ENCODE data around the gene MOB3B. TPM values are rescaled to one million over a fixed set of nuclear protein-coding genes. Genes with fewer than 3 reads are reported as not detected.
"Not testable (repeated sequence)": the region's sequence is repeated elsewhere in the genome, so short reads cannot be mapped to it uniquely, and the experiment has no call there.

MOB3B gene
- total and polyA plus RNA-seq, 7 experiments from 2014 or later: 0.07 to 1.8 (median 0.72) TPM; not detected in 1

- Mint-ChIP-seq H3K9me3 (peaks cover 0 to 9% (median 1%) of the 10 kb centered on the region in 11 donors), H3K27ac (no peak overlapping the region), H3K27me3 (no peaks in the 10 kb centered on the region), H3K4me1 (peaks cover 0 to 11% (median 0%) of the 10 kb centered on the region in 7 donors), H3K4me3 (no peak overlapping the region), H3K36me3 (peaks cover 0 to 14% (median 0%) of the 10 kb centered on the region in 5 donors)
- intact Hi-C loops (cut with micrococcal nuclease): no loop called here
- ChIA-PET CTCF (no interaction called here), POLR2A (no interaction called here)
- Histone ChIP-seq H3K36me3 (ENCODE audit: control insufficient read depth in 2 of 3, insufficient read depth in 3 of 3, low read length in 3 of 3) (no peaks in the 10 kb centered on the region), H3K4me1 (ENCODE audit: control insufficient read depth in 2 of 2, insufficient read depth in 2 of 2, low read length in 2 of 2) (no peaks in the 10 kb centered on the region), H3K27ac (ENCODE audit: low read depth, low read length) (no peak overlapping the region), H3K9me3 (ENCODE audit: control insufficient read depth in 2 of 3, low read length in 3 of 3) (no peaks in the 10 kb centered on the region), H3K4me3 (ENCODE audit: low read length) (no peak overlapping the region), H3K27me3 (ENCODE audit: control insufficient read depth in 2 of 2, insufficient read depth in 2 of 2, low read length in 2 of 2) (no peaks in the 10 kb centered on the region)
- ATAC-seq: no peak
- DNase-seq: no peak
Measured at GRCh38 chr9:27422279-27422834, 107.3 kb downstream of the MOB3B start.

GRCh38 chr9:27421577-27421976 lies 108.0 kb downstream of the MOB3B start:
- no peak for DNase-seq
- H3K4me3 Mint-ChIP-seq: no peak overlapping the region
- no peak for ATAC-seq
- no peak overlapping the region for H3K27ac ChIP-seq (ENCODE audit: low read depth, low read length)
- H3K27me3 Mint-ChIP-seq: no peaks in the 10 kb centered on the region
- H3K27me3 ChIP-seq (ENCODE audit: control insufficient read depth in 2 of 2, insufficient read depth in 2 of 2, low read length in 2 of 2): no peaks in the 10 kb centered on the region
- no peak overlapping the region for H3K4me3 ChIP-seq (ENCODE audit: low read length)
- peaks cover 0 to 11% (median 0%) of the 10 kb centered on the region in 7 donors for H3K4me1 Mint-ChIP-seq
- peaks cover 0 to 14% (median 0%) of the 10 kb centered on the region in 5 donors for H3K36me3 Mint-ChIP-seq
- H3K36me3 ChIP-seq (ENCODE audit: control insufficient read depth in 2 of 3, insufficient read depth in 3 of 3, low read length in 3 of 3): no peaks in the 10 kb centered on the region
- ChIA-PET POLR2A (no interaction called here), CTCF (no interaction called here)
- no peak overlapping the region for H3K27ac Mint-ChIP-seq
- H3K9me3 ChIP-seq (ENCODE audit: control insufficient read depth in 2 of 3, low read length in 3 of 3): no peaks in the 10 kb centered on the region
- intact Hi-C loops (cut with micrococcal nuclease): no loop called here
- peaks cover 0 to 9% (median 1%) of the 10 kb centered on the region in 11 donors for H3K9me3 Mint-ChIP-seq
- no peaks in the 10 kb centered on the region for H3K4me1 ChIP-seq (ENCODE audit: control insufficient read depth in 2 of 2, insufficient read depth in 2 of 2, low read length in 2 of 2)

GRCh38 chr9:27419558-27419957 lies 110.1 kb downstream of the MOB3B start:
- DNase-seq; POLR2A ChIA-PET; H3K4me1 ChIP-seq (ENCODE audit: control insufficient read depth in 2 of 2, insufficient read depth in 2 of 2, low read length in 2 of 2); H3K27ac Mint-ChIP-seq; H3K4me3 Mint-ChIP-seq; H3K4me3 ChIP-seq (ENCODE audit: low read length); H3K4me1 Mint-ChIP-seq; CTCF ChIA-PET; H3K9me3 Mint-ChIP-seq; H3K27me3 ChIP-seq (ENCODE audit: control insufficient read depth in 2 of 2, insufficient read depth in 2 of 2, low read length in 2 of 2); H3K27me3 Mint-ChIP-seq; intact Hi-C loops (cut with micrococcal nuclease); H3K36me3 ChIP-seq (ENCODE audit: control insufficient read depth in 2 of 3, insufficient read depth in 3 of 3, low read length in 3 of 3); ATAC-seq; H3K27ac ChIP-seq (ENCODE audit: low read depth, low read length); H3K9me3 ChIP-seq (ENCODE audit: control insufficient read depth in 2 of 3, low read length in 3 of 3): not testable (repeated sequence)
- H3K36me3 Mint-ChIP-seq: peaks cover 0 to 14% (median 0%) of the 10 kb centered on the region in 5 donors

GRCh38 chr9:27414220-27414761 lies 115.3 kb downstream of the MOB3B start:
- Histone ChIP-seq H3K4me1 (ENCODE audit: control insufficient read depth in 2 of 2, insufficient read depth in 2 of 2, low read length in 2 of 2) (no peaks in the 10 kb centered on the region), H3K27ac (ENCODE audit: low read depth, low read length) (no peak overlapping the region), H3K36me3 (ENCODE audit: control insufficient read depth in 2 of 3, insufficient read depth in 3 of 3, low read length in 3 of 3) (no peaks in the 10 kb centered on the region), H3K27me3 (ENCODE audit: control insufficient read depth in 2 of 2, insufficient read depth in 2 of 2, low read length in 2 of 2) (no peaks in the 10 kb centered on the region), H3K9me3 (ENCODE audit: control insufficient read depth in 2 of 3, low read length in 3 of 3) (no peaks in the 10 kb centered on the region), H3K4me3 (ENCODE audit: low read length) (no peak overlapping the region)
- CTCF ChIA-PET: no interaction called here
- intact Hi-C loops (cut with micrococcal nuclease): no loop called here
- Mint-ChIP-seq H3K9me3 (peaks cover 0 to 1% (median 0%) of the 10 kb centered on the region in 11 donors), H3K36me3 (peaks cover 0 to 11% (median 0%) of the 10 kb centered on the region in 5 donors), H3K27ac (no peak overlapping the region), H3K27me3 (peaks cover 0 to 3% (median 0%) of the 10 kb centered on the region in 5 donors), H3K4me3 (no peak overlapping the region), H3K4me1 (peaks cover 0 to 7% (median 0%) of the 10 kb centered on the region in 7 donors)
- POLR2A ChIA-PET: no interaction called here
- DNase-seq (no peak), ATAC-seq (no peak)

GRCh38 chr9:27413511-27414219 lies 115.9 kb downstream of the MOB3B start:
- no peaks in the 10 kb centered on the region for H3K36me3 ChIP-seq (ENCODE audit: control insufficient read depth in 2 of 3, insufficient read depth in 3 of 3, low read length in 3 of 3)
- peaks cover 0 to 7% (median 0%) of the 10 kb centered on the region in 7 donors for H3K4me1 Mint-ChIP-seq
- no peak overlapping the region for H3K4me3 Mint-ChIP-seq
- no peak overlapping the region for H3K27ac ChIP-seq (ENCODE audit: low read depth, low read length)
- H3K9me3 ChIP-seq (ENCODE audit: control insufficient read depth in 2 of 3, low read length in 3 of 3): no peaks in the 10 kb centered on the region
- H3K4me1 ChIP-seq (ENCODE audit: control insufficient read depth in 2 of 2, insufficient read depth in 2 of 2, low read length in 2 of 2): no peaks in the 10 kb centered on the region
- CTCF ChIA-PET: no interaction called here
- intact Hi-C loops (cut with micrococcal nuclease): no loop called here
- no peaks in the 10 kb centered on the region for H3K9me3 Mint-ChIP-seq
- H3K36me3 Mint-ChIP-seq: peaks cover 0 to 6% (median 0%) of the 10 kb centered on the region in 5 donors
- no peak overlapping the region for H3K4me3 ChIP-seq (ENCODE audit: low read length)
- POLR2A ChIA-PET: no interaction called here
- DNase-seq (no peak), ATAC-seq (no peak)
- no peak overlapping the region for H3K27ac Mint-ChIP-seq
- H3K27me3 Mint-ChIP-seq: peaks cover 0 to 3% (median 0%) of the 10 kb centered on the region in 5 donors
- H3K27me3 ChIP-seq (ENCODE audit: control insufficient read depth in 2 of 2, insufficient read depth in 2 of 2, low read length in 2 of 2): no peaks in the 10 kb centered on the region

- H3K4me3 Mint-ChIP-seq: no peak overlapping the region
- ATAC-seq (no peak), DNase-seq (no peak)
- H3K36me3 Mint-ChIP-seq: peaks cover 0 to 4% (median 0%) of the 10 kb centered on the region in 5 donors
- Histone ChIP-seq H3K9me3 (ENCODE audit: control insufficient read depth in 2 of 3, low read length in 3 of 3) (no peaks in the 10 kb centered on the region), H3K27ac (ENCODE audit: low read depth, low read length) (no peak overlapping the region), H3K27me3 (ENCODE audit: control insufficient read depth in 2 of 2, insufficient read depth in 2 of 2, low read length in 2 of 2) (no peaks in the 10 kb centered on the region), H3K36me3 (ENCODE audit: control insufficient read depth in 2 of 3, insufficient read depth in 3 of 3, low read length in 3 of 3) (no peaks in the 10 kb centered on the region), H3K4me3 (ENCODE audit: low read length) (no peak overlapping the region), H3K4me1 (ENCODE audit: control insufficient read depth in 2 of 2, insufficient read depth in 2 of 2, low read length in 2 of 2) (no peaks in the 10 kb centered on the region)
- peaks cover 0 to 3% (median 0%) of the 10 kb centered on the region in 5 donors for H3K27me3 Mint-ChIP-seq
- CTCF ChIA-PET: no interaction called here
- H3K9me3 Mint-ChIP-seq: no peaks in the 10 kb centered on the region
- H3K27ac Mint-ChIP-seq: no peak overlapping the region
- intact Hi-C loops (cut with micrococcal nuclease): no loop called here
- H3K4me1 Mint-ChIP-seq: peaks cover 0 to 7% (median 0%) of the 10 kb centered on the region in 7 donors
- POLR2A ChIA-PET: no interaction called here
Measured at GRCh38 chr9:27412963-27413362, 116.7 kb downstream of the MOB3B start.
